HG03064 (cell line): ENCODE data around the gene DENND6A.

Experiments used
- ATAC-seq: cut with Tn5 transposase; IDR thresholded peaks from one replicate; pipeline ENCODE4 v1.9.1; 2021; ENCODE audit warnings: low read depth; ENCODE audit not compliant: unreplicated experiment

DENND6A gene

DNA sequence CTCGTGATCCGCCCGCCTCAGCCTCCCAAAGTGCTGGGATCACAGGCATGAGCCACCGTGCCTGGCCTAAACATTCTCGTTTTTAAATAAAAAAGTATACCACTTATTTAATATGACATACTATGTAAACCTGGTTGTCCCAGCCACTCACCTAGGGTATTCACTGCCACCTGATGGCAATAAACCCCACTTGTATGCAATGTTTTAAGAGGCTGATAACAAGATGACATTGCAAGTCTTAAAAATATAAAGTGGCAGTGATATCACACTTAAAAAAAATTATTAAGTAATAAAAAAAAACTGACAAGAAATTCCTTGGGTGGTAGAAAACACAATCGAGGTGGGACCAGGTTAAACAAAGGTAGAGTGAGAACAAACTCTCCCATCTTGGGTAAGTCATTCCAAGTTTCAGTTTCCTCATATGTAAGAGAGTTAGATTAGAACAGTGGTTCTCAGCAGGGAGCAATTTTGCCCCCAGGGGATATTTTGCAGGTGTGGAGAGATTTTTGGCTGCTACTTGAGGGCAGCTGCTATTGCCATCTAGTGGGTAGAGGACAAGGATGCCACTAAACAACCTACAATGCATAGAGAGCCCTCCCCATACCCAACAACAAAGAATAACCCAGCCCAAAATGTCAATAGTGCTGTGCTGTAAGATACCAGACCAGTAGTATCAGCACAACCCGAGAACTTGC lies 110.3 kb downstream of the DENND6A start:
- ATAC-seq: no peak

DNA sequence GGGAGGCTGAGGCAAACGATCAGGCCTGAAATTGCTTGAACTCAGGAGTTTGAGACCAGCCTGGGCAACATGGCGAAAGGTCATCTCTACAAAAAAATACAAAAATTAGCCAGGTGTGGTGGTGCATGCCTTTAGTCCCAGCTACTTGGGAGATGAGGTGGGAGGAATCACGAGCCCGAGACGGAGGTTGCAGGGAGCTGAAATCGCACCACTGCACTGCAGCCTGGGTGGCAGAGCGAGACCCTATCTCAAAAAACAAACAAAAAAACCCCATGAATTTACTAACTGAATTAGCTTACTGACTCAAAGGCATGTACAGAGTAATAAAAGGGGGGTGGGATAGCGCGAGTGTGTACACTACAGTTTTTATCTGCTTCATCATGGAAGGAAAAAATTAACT lies 115.1 kb downstream of the DENND6A start:
- ATAC-seq: no peak

DNA sequence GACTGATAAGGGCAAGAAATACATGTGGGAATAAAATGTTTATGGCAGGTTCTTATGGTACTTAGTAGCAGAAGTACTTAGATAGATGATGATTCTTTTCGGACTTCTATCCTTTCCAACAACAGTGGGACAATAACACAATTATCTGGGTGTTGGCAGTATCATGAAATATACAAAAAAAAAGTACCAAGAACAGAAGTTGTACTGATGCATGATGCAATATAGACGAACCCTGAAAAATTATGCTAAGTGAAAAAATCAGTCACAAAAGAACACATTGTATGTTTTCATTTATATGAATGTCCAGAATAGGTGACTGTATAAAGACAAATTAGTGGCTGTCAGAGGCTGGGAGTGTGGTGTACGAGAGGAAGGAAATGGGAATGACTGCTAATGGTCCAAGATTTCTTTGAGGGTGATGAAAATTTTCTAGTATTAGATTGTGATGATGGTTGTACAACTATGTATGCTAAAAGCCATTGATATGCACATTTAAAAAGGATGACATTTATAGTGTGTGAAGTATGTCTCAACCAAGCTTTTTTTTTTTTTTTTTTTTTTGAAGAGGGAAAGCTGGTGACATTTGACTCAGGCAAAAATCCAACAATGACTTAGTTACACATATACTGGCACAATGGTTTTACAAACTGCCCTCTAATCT lies 116.8 kb downstream of the DENND6A start:
- no peak for ATAC-seq
